GM12878 (cell line): ENCODE measurements around the gene TRAF3. TPM values are rescaled to one million over a fixed set of nuclear protein-coding genes. Genes with fewer than 3 reads are reported as not detected.
A peak's percentile ranks its signal among the peaks of the same experiment; 100 is the strongest.

Experiments used
- ATF2 ChIP-seq: IDR thresholded peaks from 2 replicates; pipeline ENCODE4 v1.6.1; 2012; ENCODE audit warnings: low read length, inconsistent platforms
- BRCA1 ChIP-seq: IDR thresholded peaks from 2 replicates; pipeline ENCODE4 v1.6.1; 2011; ENCODE audit warnings: low read depth, low read length, improper control_type of control experiment
- CBX3 ChIP-seq: fragments of 200-600 bp; sonication (generic); IDR thresholded peaks from 2 replicates; pipeline ENCODE4 v1.6.1; 2016; ENCODE audit warnings: low read depth, borderline replicate concordance
- CTCF ChIP-seq, 3 experiments: IDR thresholded peaks in 2 of 3; conservative IDR thresholded peaks in 1 of 3; 2 replicates each; pipeline ENCODE4 v1.5.1; 2011; ENCODE audit warnings: low read depth in 3 of 3, low read length in 3 of 3, mild to moderate bottlenecking in 3 of 3, control low read depth in 2 of 3, moderate library complexity in 2 of 3, inconsistent platforms in 1 of 3, mixed read lengths in 1 of 3; ENCODE audit not compliant: control insufficient read depth in 2 of 3, insufficient read depth in 1 of 3; ENCODE audit errors: extremely low read depth in 1 of 3
- EED ChIP-seq: sonication (generic); IDR thresholded peaks from 2 replicates; pipeline ENCODE4 v1.6.1; 2016; ENCODE audit warnings: antibody characterized with exemption, low read depth
- FOXK2 ChIP-seq: fragments of 450-650 bp; IDR thresholded peaks from 2 replicates; pipeline ENCODE4 v1.6.1; 2017; ENCODE audit warnings: mild to moderate bottlenecking, moderate library complexity
- HDGF ChIP-seq: fragments of 450-650 bp; IDR thresholded peaks from 2 replicates; pipeline ENCODE4 v1.6.1; 2016; ENCODE audit warnings: antibody characterized with exemption
- IRF3 ChIP-seq: fragments of 450-650 bp; IDR thresholded peaks from 2 replicates; pipeline ENCODE4 v1.6.1; 2014; ENCODE audit warnings: mild to moderate bottlenecking
- MEF2B ChIP-seq: fragments of 450-650 bp; IDR thresholded peaks from 2 replicates; pipeline ENCODE4 v1.6.1; 2018; ENCODE audit warnings: mild to moderate bottlenecking, moderate library complexity; ENCODE audit not compliant: partially characterized antibody, poor library complexity, severe bottlenecking
- NBN ChIP-seq: fragments of 450-650 bp; IDR thresholded peaks from 2 replicates; pipeline ENCODE4 v1.6.1; 2016
- NFYB ChIP-seq: IDR thresholded peaks from 2 replicates; pipeline ENCODE4 v1.6.1; 2011; ENCODE audit warnings: low read depth, mild to moderate bottlenecking, low read length, improper control_type of control experiment, moderate library complexity; ENCODE audit not compliant: insufficient read depth
- RBBP5 ChIP-seq: fragments of 200-600 bp; sonication (generic); conservative IDR thresholded peaks from 2 replicates; pipeline ENCODE4 v1.6.1; 2016
- RELA ChIP-seq: fragments of 450-650 bp; IDR thresholded peaks from 2 replicates; pipeline ENCODE4 v1.8.0; 2014; ENCODE audit warnings: borderline replicate concordance; ENCODE audit not compliant: partially characterized antibody
- SIN3A ChIP-seq: IDR thresholded peaks from 2 replicates; pipeline ENCODE4 v1.6.1; 2012; ENCODE audit warnings: low read depth, low read length, improper control_type of control experiment
- SREBF2 ChIP-seq: IDR thresholded peaks from 2 replicates; pipeline ENCODE4 v1.6.1; 2012; ENCODE audit warnings: mild to moderate bottlenecking, low read length
- TCF12 ChIP-seq: IDR thresholded peaks from 2 replicates; pipeline ENCODE4 v1.6.1; 2011; ENCODE audit warnings: low read depth, mild to moderate bottlenecking, low read length
- polyA plus RNA-seq, 11 experiments: library from polyadenylated mRNA; depleted of rRNA in 4 of 11; unstranded in 6 of 11; stranded (reverse) in 5 of 11; fragments of >200 nt; fragmentation: Nextera tagmentation in 4 of 11; fragmentation: Illumina TruSeq in 1 of 11; extraction: Ambion mirVana in 4 of 11; extraction: Trizol in 1 of 11; gene quantifications; 1 replicate in 1 of 11; 2 replicates in 10 of 11; pipeline versions ENCODE4 v1.2.1 to v1.2.3, GENCODE V29; 2011 to 2016; ENCODE audit warnings: inconsistent platforms in 2 of 11, missing spikeins in 2 of 11, low read depth in 1 of 11
- total RNA-seq, 4 experiments: library from RNA; depleted of rRNA in 3 of 4; stranded (reverse); fragments of >200 nt in 3 of 4; fragmentation: Illumina TruSeq in 1 of 4; extraction: Trizol in 1 of 4; gene quantifications; 2 replicates each; pipeline versions ENCODE4 v1.2.1 to v1.2.3, GENCODE V29; 2013 to 2021
- TF ChIP-seq, protein P1 (sequence below): fragments of 450-650 bp; IDR thresholded peaks from 2 replicates; pipeline ENCODE4 v1.6.1; 2017; ENCODE audit warnings: mild to moderate bottlenecking
- TF ChIP-seq, protein P2 (sequence below): fragments of 150-350 bp; IDR thresholded peaks from 2 replicates; pipeline ENCODE4 v1.6.1; 2016; ENCODE audit warnings: low read depth, low read length

Gene TRAF3
- total and polyA plus RNA-seq, 10 of the 15 experiments (the other 5 are each of a cell fraction or from before 2014, with no cell fraction given) = 3.0 to 70.1 (median 36.5) TPM

DNA sequence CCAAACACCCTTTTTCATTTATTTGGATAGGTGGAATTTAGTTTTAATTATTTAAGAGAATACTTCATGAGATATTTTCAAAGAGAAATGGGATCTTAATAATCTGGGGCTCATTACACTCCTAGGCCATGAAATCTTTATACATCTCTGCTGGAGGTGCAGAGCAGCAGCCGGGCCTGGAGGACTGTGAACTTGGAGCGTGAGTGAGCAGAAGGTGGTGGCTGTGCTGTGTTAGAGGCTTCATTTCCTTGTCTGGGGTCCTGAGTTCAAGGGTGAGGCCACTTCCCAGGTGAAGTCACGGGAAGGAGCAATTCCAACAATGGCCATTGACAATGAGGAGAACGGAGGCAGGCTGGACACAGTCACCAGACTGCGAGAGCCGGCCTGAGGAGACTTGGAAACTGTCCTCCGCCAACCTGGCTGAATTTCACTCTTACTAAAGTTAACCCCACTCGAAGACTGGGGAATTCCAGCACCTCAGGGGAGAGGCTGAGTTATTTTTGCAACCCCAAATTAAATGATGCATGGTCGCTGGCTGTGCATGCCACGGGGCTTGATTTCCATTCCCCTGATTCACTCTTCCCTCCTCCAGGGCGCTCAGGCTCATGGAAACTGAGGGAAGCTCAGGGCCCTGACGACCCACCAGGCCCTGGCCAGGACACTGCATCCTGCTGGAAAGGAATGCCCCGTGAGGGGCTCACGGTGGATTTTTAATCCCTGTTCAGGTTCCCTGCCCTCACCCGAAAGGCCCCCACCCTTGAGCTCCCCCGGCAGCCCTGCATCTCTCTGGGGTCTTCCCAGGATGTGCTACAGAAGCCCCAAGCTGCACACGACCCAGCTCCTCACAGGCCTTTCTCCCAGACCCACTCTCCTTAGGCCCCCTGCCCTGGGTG lies 22.6 kb upstream of the TRAF3 start (continued):
- TF ChIP-seq, protein P1, sequence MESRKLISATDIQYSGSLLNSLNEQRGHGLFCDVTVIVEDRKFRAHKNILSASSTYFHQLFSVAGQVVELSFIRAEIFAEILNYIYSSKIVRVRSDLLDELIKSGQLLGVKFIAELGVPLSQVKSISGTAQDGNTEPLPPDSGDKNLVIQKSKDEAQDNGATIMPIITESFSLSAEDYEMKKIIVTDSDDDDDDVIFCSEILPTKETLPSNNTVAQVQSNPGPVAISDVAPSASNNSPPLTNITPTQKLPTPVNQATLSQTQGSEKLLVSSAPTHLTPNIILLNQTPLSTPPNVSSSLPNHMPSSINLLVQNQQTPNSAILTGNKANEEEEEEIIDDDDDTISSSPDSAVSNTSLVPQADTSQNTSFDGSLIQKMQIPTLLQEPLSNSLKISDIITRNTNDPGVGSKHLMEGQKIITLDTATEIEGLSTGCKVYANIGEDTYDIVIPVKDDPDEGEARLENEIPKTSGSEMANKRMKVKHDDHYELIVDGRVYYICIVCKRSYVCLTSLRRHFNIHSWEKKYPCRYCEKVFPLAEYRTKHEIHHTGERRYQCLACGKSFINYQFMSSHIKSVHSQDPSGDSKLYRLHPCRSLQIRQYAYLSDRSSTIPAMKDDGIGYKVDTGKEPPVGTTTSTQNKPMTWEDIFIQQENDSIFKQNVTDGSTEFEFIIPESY = no peak
- TF ChIP-seq FOXK2 (no peak), CTCF (IDR thresholded peaks at IDR 0.05 in 2 of 3, conservative IDR thresholded peaks at IDR 0.05 in 1 of 3; ENCODE audit: control insufficient read depth in 2 of 3, extremely low read depth in 1 of 3, insufficient read depth in 1 of 3, low read depth in 3 of 3, low read length in 3 of 3) (no peak), SREBF2 (no peak), NBN (peak; percentile 55; the same call in 1 of the 2 replicates), RELA (peak; percentile 97), SIN3A (no peak), HDGF (peak; percentile 69; the same call in 1 of the 2 replicates), NFYB (no peak), BRCA1 (no peak), ATF2 (peak; percentile 36; the same call in 1 of the 2 replicates), EED (peak; percentile 88), TCF12 (0 out of 2 replicates have a peak, but pooled peaks have one; percentile 24), MEF2B (peak; percentile 89), RBBP5 (no peak), IRF3 (no peak), CBX3 (no peak)
- TF ChIP-seq, protein P2, sequence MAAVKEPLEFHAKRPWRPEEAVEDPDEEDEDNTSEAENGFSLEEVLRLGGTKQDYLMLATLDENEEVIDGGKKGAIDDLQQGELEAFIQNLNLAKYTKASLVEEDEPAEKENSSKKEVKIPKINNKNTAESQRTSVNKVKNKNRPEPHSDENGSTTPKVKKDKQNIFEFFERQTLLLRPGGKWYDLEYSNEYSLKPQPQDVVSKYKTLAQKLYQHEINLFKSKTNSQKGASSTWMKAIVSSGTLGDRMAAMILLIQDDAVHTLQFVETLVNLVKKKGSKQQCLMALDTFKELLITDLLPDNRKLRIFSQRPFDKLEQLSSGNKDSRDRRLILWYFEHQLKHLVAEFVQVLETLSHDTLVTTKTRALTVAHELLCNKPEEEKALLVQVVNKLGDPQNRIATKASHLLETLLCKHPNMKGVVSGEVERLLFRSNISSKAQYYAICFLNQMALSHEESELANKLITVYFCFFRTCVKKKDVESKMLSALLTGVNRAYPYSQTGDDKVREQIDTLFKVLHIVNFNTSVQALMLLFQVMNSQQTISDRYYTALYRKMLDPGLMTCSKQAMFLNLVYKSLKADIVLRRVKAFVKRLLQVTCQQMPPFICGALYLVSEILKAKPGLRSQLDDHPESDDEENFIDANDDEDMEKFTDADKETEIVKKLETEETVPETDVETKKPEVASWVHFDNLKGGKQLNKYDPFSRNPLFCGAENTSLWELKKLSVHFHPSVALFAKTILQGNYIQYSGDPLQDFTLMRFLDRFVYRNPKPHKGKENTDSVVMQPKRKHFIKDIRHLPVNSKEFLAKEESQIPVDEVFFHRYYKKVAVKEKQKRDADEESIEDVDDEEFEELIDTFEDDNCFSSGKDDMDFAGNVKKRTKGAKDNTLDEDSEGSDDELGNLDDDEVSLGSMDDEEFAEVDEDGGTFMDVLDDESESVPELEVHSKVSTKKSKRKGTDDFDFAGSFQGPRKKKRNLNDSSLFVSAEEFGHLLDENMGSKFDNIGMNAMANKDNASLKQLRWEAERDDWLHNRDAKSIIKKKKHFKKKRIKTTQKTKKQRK = no peak
